ENCODE measurements around the gene CUTA.

The CUTA gene

GRCh38 chr6:33426590-33427511 is 8.9 kb upstream of the CUTA start:
- peak; percentile 58 for DNase-seq (ENCODE audit: low spot score)
- no peak for TF ChIP-seq CTCF (IDR thresholded peaks at IDR 0.05; ENCODE audit: extremely low read depth, missing control alignments)

DNA sequence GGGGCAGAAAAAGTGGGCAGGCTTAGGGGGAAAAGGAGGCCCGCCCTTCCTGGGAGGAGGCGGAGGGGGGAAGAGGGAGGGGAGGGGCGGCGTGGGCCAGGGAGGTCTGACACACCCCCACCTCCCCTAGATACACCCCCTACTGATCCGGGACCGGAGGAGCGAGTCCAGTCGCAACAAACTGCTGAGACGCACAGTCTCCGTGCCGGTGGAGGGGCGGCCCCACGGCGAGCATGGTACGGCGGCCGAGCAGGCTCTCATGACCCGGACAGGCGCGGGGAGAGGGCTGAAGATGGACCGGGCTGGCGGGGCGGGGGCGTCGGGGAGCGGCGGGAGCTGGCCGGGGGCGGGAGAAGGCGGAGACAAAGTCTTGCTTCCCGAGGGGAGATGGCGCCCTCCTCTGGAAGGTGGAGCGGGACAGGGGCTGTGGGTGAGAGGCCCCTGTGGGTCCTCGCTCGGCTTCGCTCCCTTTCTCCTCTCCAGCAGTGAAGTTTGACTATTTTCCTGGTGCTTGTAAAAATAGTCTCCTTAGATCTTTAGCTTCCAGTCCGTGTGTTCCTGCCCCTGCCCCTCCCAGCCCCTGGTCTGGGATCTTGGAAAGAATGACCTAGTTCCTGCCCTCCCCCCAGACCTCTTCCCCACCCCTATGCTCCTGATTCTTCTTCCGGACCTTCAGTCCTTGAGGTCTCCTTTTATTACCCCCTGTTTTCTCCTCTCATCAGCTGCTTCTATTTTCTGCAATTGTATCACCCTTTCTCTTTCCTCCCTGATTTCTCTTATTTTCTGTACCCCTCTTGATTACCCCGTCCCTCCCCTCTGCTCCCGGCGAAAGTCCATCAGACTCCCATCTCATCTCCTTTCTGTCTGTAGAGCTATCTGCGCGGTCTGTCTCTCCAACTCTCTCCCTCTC is 8.0 kb upstream of the CUTA start:
- DNase-seq (ENCODE audit: low spot score): peak; percentile 91
- peak; percentile 52 for TF ChIP-seq CTCF (IDR thresholded peaks at IDR 0.05; ENCODE audit: extremely low read depth, missing control alignments)

DNA sequence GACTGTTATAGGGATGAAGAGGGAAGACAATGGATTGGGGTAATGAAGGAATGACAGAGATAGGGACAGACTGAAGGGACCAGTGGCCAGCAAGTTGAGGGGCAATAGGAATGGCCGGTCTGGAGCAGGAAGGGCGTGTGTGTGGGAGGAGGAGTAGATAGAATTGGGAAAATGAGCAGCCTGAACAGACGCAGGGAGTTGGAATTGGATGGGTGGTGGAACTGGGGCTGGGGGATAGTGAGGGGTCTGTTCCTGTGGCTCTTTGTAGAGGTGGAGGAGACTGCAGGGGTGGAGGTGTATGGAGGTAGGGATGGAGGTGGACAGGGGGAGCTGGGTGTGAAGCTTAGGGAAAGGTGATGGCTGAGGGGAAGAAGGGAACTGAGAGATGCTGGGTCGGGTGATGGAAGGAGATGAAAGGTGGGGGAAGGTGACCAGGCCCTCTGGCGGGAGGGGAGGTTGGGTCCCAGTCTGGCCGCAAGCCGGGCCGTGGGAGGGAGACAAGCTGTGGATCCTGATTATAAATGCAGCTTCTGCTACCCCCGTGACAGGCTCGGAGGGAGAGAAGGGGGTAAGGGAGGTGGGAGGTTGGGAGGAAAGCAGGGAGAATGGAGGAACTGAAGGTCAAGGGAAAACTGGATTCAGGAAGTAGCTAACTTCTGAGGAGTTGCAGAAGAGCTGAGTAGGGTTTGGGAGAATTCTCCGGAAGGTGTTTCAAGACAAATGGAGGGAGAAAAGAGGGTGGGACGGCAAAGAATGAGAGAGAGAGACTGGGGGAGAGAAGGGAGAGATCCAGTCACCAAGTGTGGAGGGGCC is 7.2 kb upstream of the CUTA start:
- DNase-seq (ENCODE audit: low spot score): peak; percentile 35
- TF ChIP-seq CTCF (IDR thresholded peaks at IDR 0.05; ENCODE audit: extremely low read depth, missing control alignments): no peak

DNA sequence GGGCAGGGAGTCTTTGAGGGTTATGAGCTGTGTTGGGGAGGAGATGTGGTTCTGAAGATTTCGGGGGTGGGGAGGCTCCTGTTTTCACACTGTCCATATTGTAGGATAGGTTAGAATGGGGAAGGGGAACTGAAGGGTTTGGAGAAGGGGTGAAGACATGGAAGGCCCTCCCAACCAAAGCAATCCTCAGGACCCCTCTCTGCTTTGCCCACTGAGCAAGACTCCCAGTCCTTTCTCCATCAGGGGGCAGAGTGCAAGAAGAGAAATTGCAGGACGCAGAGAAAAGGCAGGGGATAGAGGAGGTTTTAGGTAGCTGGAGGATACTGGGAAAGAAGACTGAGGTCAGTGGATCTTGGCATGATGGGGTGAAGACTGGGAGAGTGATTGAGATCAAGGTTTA is 5.9 kb upstream of the CUTA start:
- no peak for TF ChIP-seq CTCF (IDR thresholded peaks at IDR 0.05; ENCODE audit: extremely low read depth, missing control alignments)
- no peak for DNase-seq (ENCODE audit: low spot score)

GRCh38 chr6:33421344-33421643 is 3.4 kb upstream of the CUTA start:
- no peak for DNase-seq (ENCODE audit: low spot score)
- TF ChIP-seq CTCF (IDR thresholded peaks at IDR 0.05; ENCODE audit: extremely low read depth, missing control alignments): no peak

GRCh38 chr6:33420491-33421343 is 2.8 kb upstream of the CUTA start:
- TF ChIP-seq CTCF (IDR thresholded peaks at IDR 0.05; ENCODE audit: extremely low read depth, missing control alignments): no peak
- no peak for DNase-seq (ENCODE audit: low spot score)
